HL-60 (cell line): ENCODE measurements around the gene CPD.
A peak's percentile ranks its signal among the peaks of the same experiment; 100 is the strongest.

Source experiments
- DNase-seq, 2 experiments: peaks; one replicate each; pipeline ENCODE4 v3.0.0-alpha.2; 2010 to 2020; ENCODE audit warnings: low read depth in 1 of 2, low spot score in 1 of 2
- H3K27ac ChIP-seq: fragments of 250-450 bp; sonication (Bioruptor Pico); replicated peaks from 2 replicates; pipeline ENCODE4 v1.5.1; 2020; ENCODE audit warnings: mild to moderate bottlenecking, moderate library complexity
- H3K27me3 ChIP-seq: fragments of 250-450 bp; sonication (Bioruptor Pico); 2 replicates; pipeline ENCODE4 v1.5.1; 2021; ENCODE audit warnings: mild to moderate bottlenecking, moderate library complexity; ENCODE audit not compliant: insufficient read depth, poor library complexity, severe bottlenecking
- H3K4me3 ChIP-seq: replicated peaks from 2 replicates; pipeline ENCODE4 v1.5.1; 2011; ENCODE audit warnings: mild to moderate bottlenecking, control low read depth, low read length; ENCODE audit not compliant: insufficient read depth
- GABPA ChIP-seq: IDR thresholded peaks from 2 replicates; pipeline ENCODE4 v1.6.1; 2012; ENCODE audit warnings: low read depth
- POLR2AphosphoS5 ChIP-seq: IDR thresholded peaks from 2 replicates; pipeline ENCODE4 v1.6.1; 2012; ENCODE audit warnings: low read depth
- SPI1 ChIP-seq: IDR thresholded peaks from 2 replicates; pipeline ENCODE4 v1.6.1; 2012; ENCODE audit warnings: low read depth, mild to moderate bottlenecking, borderline replicate concordance
- TF ChIP-seq, protein P1 (sequence below): IDR thresholded peaks from one replicate; pipeline ENCODE4 v1.5.1; 2011; ENCODE audit warnings: low read length, control low read depth, inconsistent platforms; ENCODE audit not compliant: insufficient read depth
- TF ChIP-seq, protein P2 (sequence below): IDR thresholded peaks from 2 replicates; pipeline ENCODE4 v1.6.1; 2012; ENCODE audit warnings: low read depth; ENCODE audit not compliant: insufficient replicate concordance

CPD gene

DNA sequence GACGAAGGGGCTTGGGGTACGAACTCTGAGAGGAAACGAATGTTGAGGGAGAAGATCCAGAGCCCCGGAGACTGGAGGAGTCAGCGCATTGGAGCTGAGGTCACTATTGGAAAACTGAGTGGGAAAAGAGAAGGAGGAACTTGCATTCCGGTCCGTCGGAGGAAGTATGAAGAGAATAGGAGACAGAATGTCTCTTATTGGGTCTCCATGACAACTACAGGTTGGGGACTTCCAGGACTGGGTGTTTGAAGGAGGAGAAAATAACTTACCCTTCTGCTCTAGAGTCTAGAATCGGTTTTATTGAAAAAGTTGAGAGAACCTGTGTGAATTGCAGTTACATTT is 99.0 kb downstream of the CPD start:
- DNase-seq = peak; percentile 5 to 45
- peak overlapping the region; percentile 90 for H3K27ac ChIP-seq

DNA sequence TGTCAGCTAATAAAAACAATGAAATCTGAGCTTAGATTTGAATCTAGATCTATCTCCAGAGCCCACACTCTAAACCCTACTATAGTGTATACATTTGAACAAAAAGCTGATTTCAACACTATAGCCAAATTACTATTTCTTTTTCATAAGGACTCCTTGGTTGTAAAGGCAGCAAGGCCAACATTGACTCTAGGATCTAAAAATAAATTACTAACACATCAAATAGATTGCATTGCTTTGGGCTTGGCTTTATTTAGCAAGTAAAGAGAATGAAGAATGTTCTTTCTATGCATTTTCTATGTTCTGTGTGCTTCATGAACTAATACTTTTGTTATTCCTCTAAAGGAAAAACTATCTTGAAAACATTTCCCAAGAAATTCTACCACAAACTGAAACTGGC is 103.8 kb downstream of the CPD start:
- TF ChIP-seq SPI1 (no peak), POLR2AphosphoS5 (no peak), GABPA (no peak)
- TF ChIP-seq, protein P1, sequence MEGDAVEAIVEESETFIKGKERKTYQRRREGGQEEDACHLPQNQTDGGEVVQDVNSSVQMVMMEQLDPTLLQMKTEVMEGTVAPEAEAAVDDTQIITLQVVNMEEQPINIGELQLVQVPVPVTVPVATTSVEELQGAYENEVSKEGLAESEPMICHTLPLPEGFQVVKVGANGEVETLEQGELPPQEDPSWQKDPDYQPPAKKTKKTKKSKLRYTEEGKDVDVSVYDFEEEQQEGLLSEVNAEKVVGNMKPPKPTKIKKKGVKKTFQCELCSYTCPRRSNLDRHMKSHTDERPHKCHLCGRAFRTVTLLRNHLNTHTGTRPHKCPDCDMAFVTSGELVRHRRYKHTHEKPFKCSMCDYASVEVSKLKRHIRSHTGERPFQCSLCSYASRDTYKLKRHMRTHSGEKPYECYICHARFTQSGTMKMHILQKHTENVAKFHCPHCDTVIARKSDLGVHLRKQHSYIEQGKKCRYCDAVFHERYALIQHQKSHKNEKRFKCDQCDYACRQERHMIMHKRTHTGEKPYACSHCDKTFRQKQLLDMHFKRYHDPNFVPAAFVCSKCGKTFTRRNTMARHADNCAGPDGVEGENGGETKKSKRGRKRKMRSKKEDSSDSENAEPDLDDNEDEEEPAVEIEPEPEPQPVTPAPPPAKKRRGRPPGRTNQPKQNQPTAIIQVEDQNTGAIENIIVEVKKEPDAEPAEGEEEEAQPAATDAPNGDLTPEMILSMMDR = no peak
- TF ChIP-seq, protein P2, sequence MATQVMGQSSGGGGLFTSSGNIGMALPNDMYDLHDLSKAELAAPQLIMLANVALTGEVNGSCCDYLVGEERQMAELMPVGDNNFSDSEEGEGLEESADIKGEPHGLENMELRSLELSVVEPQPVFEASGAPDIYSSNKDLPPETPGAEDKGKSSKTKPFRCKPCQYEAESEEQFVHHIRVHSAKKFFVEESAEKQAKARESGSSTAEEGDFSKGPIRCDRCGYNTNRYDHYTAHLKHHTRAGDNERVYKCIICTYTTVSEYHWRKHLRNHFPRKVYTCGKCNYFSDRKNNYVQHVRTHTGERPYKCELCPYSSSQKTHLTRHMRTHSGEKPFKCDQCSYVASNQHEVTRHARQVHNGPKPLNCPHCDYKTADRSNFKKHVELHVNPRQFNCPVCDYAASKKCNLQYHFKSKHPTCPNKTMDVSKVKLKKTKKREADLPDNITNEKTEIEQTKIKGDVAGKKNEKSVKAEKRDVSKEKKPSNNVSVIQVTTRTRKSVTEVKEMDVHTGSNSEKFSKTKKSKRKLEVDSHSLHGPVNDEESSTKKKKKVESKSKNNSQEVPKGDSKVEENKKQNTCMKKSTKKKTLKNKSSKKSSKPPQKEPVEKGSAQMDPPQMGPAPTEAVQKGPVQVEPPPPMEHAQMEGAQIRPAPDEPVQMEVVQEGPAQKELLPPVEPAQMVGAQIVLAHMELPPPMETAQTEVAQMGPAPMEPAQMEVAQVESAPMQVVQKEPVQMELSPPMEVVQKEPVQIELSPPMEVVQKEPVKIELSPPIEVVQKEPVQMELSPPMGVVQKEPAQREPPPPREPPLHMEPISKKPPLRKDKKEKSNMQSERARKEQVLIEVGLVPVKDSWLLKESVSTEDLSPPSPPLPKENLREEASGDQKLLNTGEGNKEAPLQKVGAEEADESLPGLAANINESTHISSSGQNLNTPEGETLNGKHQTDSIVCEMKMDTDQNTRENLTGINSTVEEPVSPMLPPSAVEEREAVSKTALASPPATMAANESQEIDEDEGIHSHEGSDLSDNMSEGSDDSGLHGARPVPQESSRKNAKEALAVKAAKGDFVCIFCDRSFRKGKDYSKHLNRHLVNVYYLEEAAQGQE = no peak
- Histone ChIP-seq H3K27ac (no peak overlapping the region), H3K27me3 (no peaks in the 10 kb centered on the region), H3K4me3 (no peak overlapping the region)
- DNase-seq = no peak

More for the DNA sequence above, 99.0 kb downstream of the CPD start:
- H3K27me3 ChIP-seq = no peaks in the 10 kb centered on the region
- peak overlapping the region; percentile 89 for H3K4me3 ChIP-seq
- TF ChIP-seq, protein P2 = no peak
- TF ChIP-seq GABPA (no peak), SPI1 (no peak), POLR2AphosphoS5 (no peak)
- TF ChIP-seq, protein P1 = no peak

DNA sequence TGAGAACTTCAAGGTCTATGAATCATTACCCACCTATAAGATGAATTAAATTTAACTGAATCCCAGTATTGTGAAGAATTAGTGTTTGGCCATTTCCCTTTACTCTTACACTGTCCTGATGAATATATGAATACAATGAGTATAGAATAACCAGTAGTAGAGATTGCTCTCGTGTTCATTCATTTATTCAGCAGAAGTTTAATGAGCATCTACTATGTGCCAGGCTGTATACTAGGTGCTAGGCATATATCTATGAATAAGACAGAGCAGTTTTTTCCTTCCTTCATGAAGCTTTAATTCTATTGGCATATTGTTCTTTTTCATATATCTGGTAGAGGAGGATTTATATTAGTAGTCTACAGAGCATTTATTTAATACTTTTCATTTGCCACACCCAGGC is 104.4 kb downstream of the CPD start:
- no peak for DNase-seq
- TF ChIP-seq, protein P1 = no peak
- TF ChIP-seq, protein P2 = no peak
- TF ChIP-seq SPI1 (no peak), GABPA (no peak), POLR2AphosphoS5 (no peak)
- H3K4me3 ChIP-seq = no peak overlapping the region
- no peak overlapping the region for H3K27ac ChIP-seq
- H3K27me3 ChIP-seq = no peaks in the 10 kb centered on the region
